Keratinocyte (primary cell): ENCODE measurements around the gene RHNO1. TPM values are rescaled to one million over a fixed set of nuclear protein-coding genes. Genes with fewer than 3 reads are reported as not detected.
A peak's percentile ranks its signal among the peaks of the same experiment; 100 is the strongest.

Experiments
- DNase-seq: peaks from one replicate; pipeline ENCODE4 v3.0.0-alpha.2; 2011; ENCODE audit warnings: low read depth, missing footprints, low spot score
- FAIRE-seq: peaks from 2 replicates; lab custom pipeline; 2011; peaks lifted over from hg19 to GRCh38; lab: Jason Lieb, UNC
- H2AFZ ChIP-seq: 2 replicates; pipeline ENCODE4 v1.6.0; 2012; ENCODE audit warnings: low read length, control low read depth, inconsistent platforms; ENCODE audit not compliant: control insufficient read depth
- H3K27ac ChIP-seq: 2 replicates; pipeline ENCODE4 v1.5.1; 2011; ENCODE audit warnings: low read length; ENCODE audit not compliant: control insufficient read depth, insufficient read depth
- H3K27me3 ChIP-seq: 3 replicates; pipeline ENCODE4 v1.6.0; 2011; ENCODE audit warnings: low read length; ENCODE audit not compliant: control insufficient read depth, insufficient read depth; ENCODE audit errors: extremely low read depth
- H3K36me3 ChIP-seq, 2 experiments: 2 replicates in 1 of 2; 3 replicates in 1 of 2; pipeline ENCODE4 v1.5.1; 2011; ENCODE audit warnings: low read length in 2 of 2, mild to moderate bottlenecking in 1 of 2; ENCODE audit not compliant: control insufficient read depth in 2 of 2, insufficient read depth in 2 of 2; ENCODE audit errors: extremely low read depth in 1 of 2
- H3K4me1 ChIP-seq: 3 replicates; pipeline ENCODE4 v1.5.1; 2011; ENCODE audit warnings: low read length; ENCODE audit not compliant: control insufficient read depth, insufficient read depth; ENCODE audit errors: extremely low read depth
- H3K4me2 ChIP-seq: 3 replicates; pipeline ENCODE4 v1.6.0; 2011; ENCODE audit warnings: low read depth, low read length; ENCODE audit not compliant: control insufficient read depth, insufficient read depth; ENCODE audit errors: extremely low read depth
- H3K4me3 ChIP-seq, 3 experiments: fragments of 200-600 bp in 1 of 3; sonication (generic) in 1 of 3; 2 replicates in 2 of 3; 3 replicates in 1 of 3; pipeline ENCODE4 v1.5.1; 2011 to 2016; ENCODE audit warnings: low read length in 3 of 3, mild to moderate bottlenecking in 3 of 3, control low read depth in 2 of 3, inconsistent platforms in 1 of 3, low read depth in 1 of 3, mixed read lengths in 1 of 3, mixed run types in 1 of 3, moderate library complexity in 1 of 3; ENCODE audit not compliant: control insufficient read depth in 2 of 3, insufficient read depth in 2 of 3; ENCODE audit errors: extremely low read depth in 1 of 3
- H3K79me2 ChIP-seq: 2 replicates; pipeline ENCODE4 v1.6.0; 2012; ENCODE audit warnings: low read length; ENCODE audit not compliant: control insufficient read depth, insufficient read depth
- H3K9ac ChIP-seq: 3 replicates; pipeline ENCODE4 v1.6.0; 2011; ENCODE audit warnings: low read length; ENCODE audit not compliant: control insufficient read depth, insufficient read depth; ENCODE audit errors: extremely low read depth
- H3K9me1 ChIP-seq: 3 replicates; pipeline ENCODE4 v1.6.0; 2011; ENCODE audit warnings: low read length; ENCODE audit not compliant: control insufficient read depth, insufficient read depth; ENCODE audit errors: extremely low read depth
- H3K9me3 ChIP-seq: 2 replicates; pipeline ENCODE4 v1.5.1; 2012; ENCODE audit warnings: low read depth, low read length; ENCODE audit not compliant: control insufficient read depth
- H4K20me1 ChIP-seq: 3 replicates; pipeline ENCODE4 v1.6.0; 2011; ENCODE audit warnings: low read length; ENCODE audit not compliant: control insufficient read depth, insufficient read depth; ENCODE audit errors: extremely low read depth
- EZH2 ChIP-seq: IDR thresholded peaks from one replicate; pipeline ENCODE4 v1.6.1; 2012; ENCODE audit warnings: inconsistent platforms, mild to moderate bottlenecking, low read length, moderate library complexity
- dilution Hi-C: fragments of 300-500 bp; cut with MboI; formaldehyde crosslinking; loops from one replicate; pipeline ENCODE4 v1.7.0; 2020; ENCODE audit warnings: low sequenced_read_pairs; ENCODE audit not compliant: extremely low pct_ligation_motif_present
- polyA plus RNA-seq, 5 experiments: library from polyadenylated mRNA; depleted of rRNA in 3 of 5; stranded (reverse) in 3 of 5; stranded (forward) in 1 of 5; unstranded in 1 of 5; fragments of >200 nt; gene quantifications; 1 replicate in 1 of 5; 2 replicates in 3 of 5; 3 replicates in 1 of 5; pipeline versions ENCODE4 v1.2.1 to v1.2.3, GENCODE V29; 2011 to 2012; ENCODE audit warnings: missing spikeins in 2 of 5, low read depth in 1 of 5, low replicate concordance in 1 of 5
- TF ChIP-seq, protein P1 (sequence below), 3 experiments: IDR thresholded peaks in 1 of 3; conservative IDR thresholded peaks in 1 of 3; optimal IDR thresholded peaks in 1 of 3; 2 replicates in 2 of 3; 3 replicates in 1 of 3; pipeline versions ENCODE3 to v1.5.1; 2011; ENCODE audit warnings: low read length in 3 of 3, mild to moderate bottlenecking in 3 of 3, moderate library complexity in 2 of 3, control low read depth in 1 of 3, inconsistent platforms in 1 of 3; ENCODE audit not compliant: insufficient read depth in 2 of 3; ENCODE audit errors: extremely low read depth in 1 of 3

Gene RHNO1
- polyA plus RNA-seq, 1 donor (not counting 4 experiments of a cell fraction or from before 2014, with no cell fraction given): 25.6 TPM

GRCh38 chr12:2851931-2852330 lies 25.1 kb upstream of the RHNO1 start:
- no peak overlapping the region for H3K27ac ChIP-seq
- FAIRE-seq: no peak

DNA sequence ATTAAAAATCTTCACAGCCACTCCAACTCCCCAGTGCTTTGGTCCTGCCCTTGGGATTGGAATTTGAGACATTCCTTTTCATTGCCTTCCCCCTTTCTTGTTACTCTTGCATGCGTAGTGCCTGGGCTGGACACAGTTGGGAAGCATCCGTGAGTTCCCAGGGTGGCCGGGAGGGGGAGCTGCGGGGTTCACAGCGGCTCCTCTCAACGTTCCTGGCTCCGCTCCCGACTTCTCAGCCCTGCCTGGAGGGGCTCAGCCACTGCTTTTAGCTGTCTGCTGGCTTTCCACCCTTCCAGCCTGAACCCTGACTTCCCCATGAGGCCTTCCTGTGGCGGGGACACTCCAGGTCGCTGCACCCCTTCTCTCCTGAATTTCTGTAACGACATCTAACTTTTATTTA lies 23.4 kb upstream of the RHNO1 start:
- Histone ChIP-seq H3K4me1 (no peaks in the 10 kb centered on the region), H3K27ac (no peak overlapping the region), H3K9me3 (no peaks in the 10 kb centered on the region), H3K4me2 (no peak overlapping the region), H3K27me3 (no peaks in the 10 kb centered on the region), H3K36me3 (peaks cover 0 to 5% of the 10 kb centered on the region in 2 experiments), H2AFZ (no peak overlapping the region), H3K9me1 (no peaks in the 10 kb centered on the region), H4K20me1 (no peaks in the 10 kb centered on the region), H3K4me3 (no peak overlapping the region), H3K79me2 (no peaks in the 10 kb centered on the region), H3K9ac (no peak overlapping the region)
- TF ChIP-seq, protein P1, sequence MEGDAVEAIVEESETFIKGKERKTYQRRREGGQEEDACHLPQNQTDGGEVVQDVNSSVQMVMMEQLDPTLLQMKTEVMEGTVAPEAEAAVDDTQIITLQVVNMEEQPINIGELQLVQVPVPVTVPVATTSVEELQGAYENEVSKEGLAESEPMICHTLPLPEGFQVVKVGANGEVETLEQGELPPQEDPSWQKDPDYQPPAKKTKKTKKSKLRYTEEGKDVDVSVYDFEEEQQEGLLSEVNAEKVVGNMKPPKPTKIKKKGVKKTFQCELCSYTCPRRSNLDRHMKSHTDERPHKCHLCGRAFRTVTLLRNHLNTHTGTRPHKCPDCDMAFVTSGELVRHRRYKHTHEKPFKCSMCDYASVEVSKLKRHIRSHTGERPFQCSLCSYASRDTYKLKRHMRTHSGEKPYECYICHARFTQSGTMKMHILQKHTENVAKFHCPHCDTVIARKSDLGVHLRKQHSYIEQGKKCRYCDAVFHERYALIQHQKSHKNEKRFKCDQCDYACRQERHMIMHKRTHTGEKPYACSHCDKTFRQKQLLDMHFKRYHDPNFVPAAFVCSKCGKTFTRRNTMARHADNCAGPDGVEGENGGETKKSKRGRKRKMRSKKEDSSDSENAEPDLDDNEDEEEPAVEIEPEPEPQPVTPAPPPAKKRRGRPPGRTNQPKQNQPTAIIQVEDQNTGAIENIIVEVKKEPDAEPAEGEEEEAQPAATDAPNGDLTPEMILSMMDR (optimal IDR thresholded peaks at IDR 0.05 in 1 of 3, IDR thresholded peaks at IDR 0.05 in 1 of 3, conservative IDR thresholded peaks at IDR 0.05 in 1 of 3; ENCODE audit: extremely low read depth in 1 of 3, insufficient read depth in 2 of 3, low read length in 3 of 3): peak; percentile 80 to 94 (median 88)
- TF ChIP-seq EZH2: no peak
- DNase-seq: no peak
- dilution Hi-C loops: no loop called here
- FAIRE-seq: peak; percentile 67

More at GRCh38 chr12:2851931-2852330, 25.1 kb upstream of the RHNO1 start:
- no peak overlapping the region for H2AFZ ChIP-seq
- no peaks in the 10 kb centered on the region for H3K79me2 ChIP-seq
- no peaks in the 10 kb centered on the region for H3K9me1 ChIP-seq
- H3K4me2 ChIP-seq: no peak overlapping the region
- no peaks in the 10 kb centered on the region for H3K27me3 ChIP-seq
- no peaks in the 10 kb centered on the region for H4K20me1 ChIP-seq
- no peaks in the 10 kb centered on the region for H3K4me1 ChIP-seq
- H3K4me3 ChIP-seq: no peak overlapping the region
- no peaks in the 10 kb centered on the region for H3K36me3 ChIP-seq
- no peak overlapping the region for H3K9ac ChIP-seq
- H3K9me3 ChIP-seq: no peaks in the 10 kb centered on the region
- dilution Hi-C loops: no loop called here
- no peak for DNase-seq
- TF ChIP-seq EZH2: no peak
- TF ChIP-seq, protein P1 (optimal IDR thresholded peaks at IDR 0.05 in 1 of 3, IDR thresholded peaks at IDR 0.05 in 1 of 3, conservative IDR thresholded peaks at IDR 0.05 in 1 of 3; ENCODE audit: extremely low read depth in 1 of 3, insufficient read depth in 2 of 3, low read length in 3 of 3): no peak
